WTC11 (cell line): ENCODE measurements around the gene SRGAP1. TPM values are rescaled to one million over a fixed set of nuclear protein-coding genes. Genes with fewer than 3 reads are reported as not detected.

Experiments
- ATAC-seq: fragments of 200-7000 bp; cut with Tn5 transposase; 2 replicates; pipeline ENCODE4 v1.10.0; 2021; ENCODE audit warnings: mild to moderate bottlenecking, moderate library complexity
- CTCF ChIA-PET: fragments of 300-600 bp; sonication (Branson Sonifier 250); formaldehyde crosslinking; loops from one replicate; lab custom pipeline; 2021; ENCODE audit warnings: antibody characterized with exemption; lab: Charles Lee
- POLR2A ChIA-PET: fragments of 350-600 bp; sonication (Branson Sonifier 250); formaldehyde crosslinking; loops from one replicate; lab custom pipeline; 2021; ENCODE audit warnings: antibody characterized with exemption; lab: Charles Lee
- DNase-seq: peaks from one replicate; pipeline ENCODE4 v3.0.0; 2021; ENCODE audit warnings: low spot score
- H3K27ac Mint-ChIP-seq: 2 replicates; pipeline ENCODE4 v1.8.0; 2021; ENCODE audit warnings: mixed read lengths
- H3K27me3 Mint-ChIP-seq: 2 replicates; pipeline ENCODE4 v1.8.0; 2021; ENCODE audit warnings: low read depth, mild to moderate bottlenecking, moderate library complexity, mixed read lengths
- H3K36me3 Mint-ChIP-seq: 2 replicates; pipeline ENCODE4 v1.8.0; 2021; ENCODE audit warnings: mixed read lengths
- H3K4me1 Mint-ChIP-seq: 2 replicates; pipeline ENCODE4 v1.8.0; 2022; ENCODE audit warnings: mixed read lengths
- H3K4me3 Mint-ChIP-seq: 2 replicates; pipeline ENCODE4 v1.8.0; 2021; ENCODE audit warnings: mild to moderate bottlenecking, moderate library complexity, mixed read lengths
- H3K9me3 Mint-ChIP-seq: 2 replicates; pipeline ENCODE4 v1.8.0; 2021; ENCODE audit warnings: mixed read lengths
- ATF3 ChIP-seq: sonication (generic); formaldehyde crosslinking; conservative IDR thresholded peaks from 2 replicates; pipeline ENCODE4 v1.8.1; 2022; ENCODE audit warnings: mild to moderate bottlenecking, missing genetic modification reagents
- ATF6 ChIP-seq: sonication (generic); formaldehyde crosslinking; IDR thresholded peaks from 2 replicates; pipeline ENCODE4 v1.8.1; 2023; ENCODE audit warnings: mild to moderate bottlenecking, missing genetic modification reagents
- CDX4 ChIP-seq: fragments of 250-450 bp; sonication (Bioruptor Pico); IDR thresholded peaks from 2 replicates; pipeline ENCODE4 v1.9.0; 2021; ENCODE audit warnings: moderate library complexity, mild to moderate bottlenecking, inconsistent platforms, borderline replicate concordance
- CREB1 ChIP-seq: sonication (generic); formaldehyde crosslinking; IDR thresholded peaks from 2 replicates; pipeline ENCODE4 v1.8.0; 2023; ENCODE audit warnings: mild to moderate bottlenecking, missing genetic modification reagents
- CREM ChIP-seq: sonication (generic); formaldehyde crosslinking; IDR thresholded peaks from 2 replicates; pipeline ENCODE4 v1.8.1; 2022; ENCODE audit warnings: mild to moderate bottlenecking, missing genetic modification reagents, moderate library complexity
- ELF4 ChIP-seq: sonication (generic); formaldehyde crosslinking; IDR thresholded peaks from 2 replicates; pipeline ENCODE4 v1.8.1; 2022; ENCODE audit warnings: low read depth, mild to moderate bottlenecking, moderate library complexity, missing genetic modification reagents
- ERG ChIP-seq: fragments of 250-450 bp; sonication (Bioruptor Pico); IDR thresholded peaks from 2 replicates; pipeline ENCODE4 v1.8.0; 2021; ENCODE audit warnings: mild to moderate bottlenecking
- FOXK1 ChIP-seq: sonication (generic); formaldehyde crosslinking; IDR thresholded peaks from 2 replicates; pipeline ENCODE4 v1.8.0; 2022; ENCODE audit warnings: mild to moderate bottlenecking, moderate library complexity, missing genetic modification reagents
- GRHL2 ChIP-seq: fragments of 250-450 bp; sonication (Bioruptor Pico); IDR thresholded peaks from 2 replicates; pipeline ENCODE4 v1.8.0; 2022; ENCODE audit warnings: mild to moderate bottlenecking, moderate library complexity; ENCODE audit not compliant: insufficient replicate concordance, severe bottlenecking
- KAT7 ChIP-seq: sonication (generic); formaldehyde crosslinking; IDR thresholded peaks from 2 replicates; pipeline ENCODE4 v1.8.1; 2023; ENCODE audit warnings: missing genetic modification reagents, mild to moderate bottlenecking, borderline replicate concordance
- MAX ChIP-seq: sonication (generic); formaldehyde crosslinking; IDR thresholded peaks from 2 replicates; pipeline ENCODE4 v1.8.0; 2022; ENCODE audit warnings: mild to moderate bottlenecking, missing genetic modification reagents
- MYBL2 ChIP-seq: sonication (generic); formaldehyde crosslinking; IDR thresholded peaks from 2 replicates; pipeline ENCODE4 v1.8.1; 2023; ENCODE audit warnings: mild to moderate bottlenecking, moderate library complexity, missing genetic modification reagents
- NFATC4 ChIP-seq: fragments of 250-450 bp; sonication (Bioruptor Pico); IDR thresholded peaks from 2 replicates; pipeline ENCODE4 v1.9.0; 2021; ENCODE audit warnings: mild to moderate bottlenecking
- NR1H2 ChIP-seq: sonication (generic); formaldehyde crosslinking; IDR thresholded peaks from 2 replicates; pipeline ENCODE4 v1.9.0; 2021; ENCODE audit warnings: mild to moderate bottlenecking, moderate library complexity, missing genetic modification reagents
- NR2C2 ChIP-seq: sonication (generic); formaldehyde crosslinking; IDR thresholded peaks from 2 replicates; pipeline ENCODE4 v1.8.0; 2022; ENCODE audit warnings: mild to moderate bottlenecking, missing genetic modification reagents
- PREB ChIP-seq: sonication (generic); formaldehyde crosslinking; IDR thresholded peaks from 2 replicates; pipeline ENCODE4 v1.8.1; 2022; ENCODE audit warnings: mild to moderate bottlenecking, missing genetic modification reagents, moderate library complexity, borderline replicate concordance
- PRRX2 ChIP-seq: fragments of 250-450 bp; sonication (Bioruptor Pico); IDR thresholded peaks from 2 replicates; pipeline ENCODE4 v1.8.0; 2021; ENCODE audit warnings: mild to moderate bottlenecking
- SMAD3 ChIP-seq: sonication (generic); formaldehyde crosslinking; IDR thresholded peaks from 2 replicates; pipeline ENCODE4 v1.8.0; 2022; ENCODE audit warnings: missing genetic modification reagents, mild to moderate bottlenecking, borderline replicate concordance
- ZMAT4 ChIP-seq: fragments of 250-450 bp; sonication (Bioruptor Pico); IDR thresholded peaks from 2 replicates; pipeline ENCODE4 v1.9.0; 2021; ENCODE audit warnings: mild to moderate bottlenecking
- ZNF219 ChIP-seq: sonication (generic); formaldehyde crosslinking; IDR thresholded peaks from 2 replicates; pipeline ENCODE4 v1.8.0; 2023; ENCODE audit warnings: missing genetic modification reagents, mild to moderate bottlenecking, borderline replicate concordance
- ZNF281 ChIP-seq: sonication (generic); formaldehyde crosslinking; IDR thresholded peaks from 2 replicates; pipeline ENCODE4 v1.8.0; 2023; ENCODE audit warnings: mild to moderate bottlenecking, missing genetic modification reagents
- ZNF396 ChIP-seq: fragments of 250-450 bp; sonication (Bioruptor Pico); IDR thresholded peaks from 2 replicates; pipeline ENCODE4 v1.8.0; 2021; ENCODE audit warnings: mild to moderate bottlenecking, moderate library complexity, borderline replicate concordance
- total RNA-seq: library from RNA; stranded (reverse); gene quantifications from 3 replicates; pipeline ENCODE4 v1.2.3, GENCODE V29; 2021

Gene SRGAP1
- total RNA-seq, 1 experiment from 2014 or later = 10.3 TPM

GRCh38 chr12:63804746-63805145 is 39.8 kb upstream of the SRGAP1 start:
- CTCF ChIA-PET = no interaction called here
- TF ChIP-seq ELF4 (no peak), FOXK1 (no peak), ATF6 (CRISPR knock-in tag) (no peak), NFATC4 (CRISPR knock-in tag) (no peak), ZNF219 (no peak), KAT7 (CRISPR knock-in tag) (no peak), PRRX2 (CRISPR knock-in tag) (no peak)
- ATAC-seq = no peak

GRCh38 chr12:63805704-63806672 is 38.5 kb upstream of the SRGAP1 start:
- Mint-ChIP-seq H3K4me3 (no peak overlapping the region), H3K4me1 (no peaks in the 10 kb centered on the region), H3K27ac (no peak overlapping the region), H3K9me3 (no peaks in the 10 kb centered on the region), H3K36me3 (no peaks in the 10 kb centered on the region), H3K27me3 (no peaks in the 10 kb centered on the region)
- no peak for ATAC-seq
- POLR2A ChIA-PET = no interaction called here
- no peak for TF ChIP-seq NR1H2 (CRISPR knock-in tag)
- no peak for DNase-seq
- CTCF ChIA-PET = no interaction called here

More at GRCh38 chr12:63804746-63805145, 39.8 kb upstream of the SRGAP1 start:
- POLR2A ChIA-PET = no interaction called here
- Mint-ChIP-seq H3K9me3 (no peaks in the 10 kb centered on the region), H3K27ac (no peak overlapping the region; the same call in 1 of the 2 replicates), H3K4me3 (no peak overlapping the region), H3K4me1 (no peaks in the 10 kb centered on the region), H3K36me3 (no peaks in the 10 kb centered on the region), H3K27me3 (no peaks in the 10 kb centered on the region)
- no peak for DNase-seq

GRCh38 chr12:63808631-63809030 is 35.9 kb upstream of the SRGAP1 start:
- H3K4me1 Mint-ChIP-seq = no peaks in the 10 kb centered on the region
- no peaks in the 10 kb centered on the region for H3K27me3 Mint-ChIP-seq
- no peaks in the 10 kb centered on the region for H3K9me3 Mint-ChIP-seq
- ATAC-seq (no peak), DNase-seq (no peak)
- ChIA-PET CTCF (no interaction called here), POLR2A (no interaction called here)
- no peak overlapping the region for H3K27ac Mint-ChIP-seq
- H3K4me3 Mint-ChIP-seq = no peak overlapping the region
- H3K36me3 Mint-ChIP-seq = no peaks in the 10 kb centered on the region
- no peak for TF ChIP-seq CDX4
- no peak for TF ChIP-seq ATF3
- no peak for TF ChIP-seq SMAD3 (CRISPR knock-in tag)
- no peak for TF ChIP-seq PREB (CRISPR knock-in tag)
- no peak for TF ChIP-seq ZNF396
- TF ChIP-seq ERG (CRISPR knock-in tag) = no peak
- TF ChIP-seq MYBL2 (CRISPR knock-in tag) = no peak
- TF ChIP-seq GRHL2 = no peak
- no peak for TF ChIP-seq ZNF281 (CRISPR knock-in tag)
- TF ChIP-seq CREM = no peak
- no peak for TF ChIP-seq NR2C2 (CRISPR knock-in tag)
- no peak for TF ChIP-seq CREB1 (CRISPR knock-in tag)
- TF ChIP-seq ZMAT4 = no peak
- no peak for TF ChIP-seq MAX
